HepG2 (cell line): Measurements from ENCODE around the gene TPRKB. TPM values are rescaled to one million over a fixed set of nuclear protein-coding genes. Genes with fewer than 3 reads are reported as not detected.

ENCODE experiments used
- ATAC-seq: fragments of 200-7000 bp; cut with Tn5 transposase; 3 replicates; pipeline ENCODE4 v1.9.1; 2020; ENCODE audit warnings: mild to moderate bottlenecking, moderate library complexity
- BruUV-seq: library from RNA; stranded (reverse); fragments of 400-500 nt; replicated peaks from 2 replicates; lab custom pipeline; 2021; lab: Mats Ljungman, UMichigan
- CTCF ChIA-PET: fragments of 300-600 bp; formaldehyde crosslinking; extraction: SDS; loops from one replicate; lab custom pipeline; 2021; ENCODE audit warnings: low total read pairs, inconsistent platforms, low intra/inter-chr PET ratio; lab: Yijun Ruan, JAX
- POLR2A ChIA-PET: fragments of 350-600 bp; sonication (Branson Sonifier 250); formaldehyde crosslinking; loops from one replicate; lab custom pipeline; 2020; ENCODE audit warnings: antibody characterized with exemption, inconsistent platforms; lab: Yijun Ruan, JAX
- DNase-seq: peaks from one replicate; pipeline ENCODE4 v3.0.0-alpha.2; 2015; ENCODE audit warnings: low spot score
- FAIRE-seq: peaks from 3 replicates; lab custom pipeline; 2011; peaks lifted over from hg19 to GRCh38; lab: Jason Lieb, UNC
- H2AFZ ChIP-seq: one replicate; pipeline ENCODE4 v1.6.1; 2011; ENCODE audit warnings: low read length, inconsistent platforms
- H3K27ac ChIP-seq: fragments of 300-600 bp; 3 replicates; pipeline ENCODE4 v1.8.0; 2011; ENCODE audit warnings: mixed run types, mild to moderate bottlenecking, mixed read lengths, low read length, inconsistent platforms; ENCODE audit not compliant: insufficient read depth; ENCODE audit errors: extremely low read length
- H3K27me3 ChIP-seq, 2 experiments: fragments of 200-600 bp in 1 of 2; 2 replicates in 1 of 2; 3 replicates in 1 of 2; pipeline versions ENCODE4 v1.6.0 to v1.8.0; 2011; ENCODE audit warnings: low read length in 2 of 2, mild to moderate bottlenecking in 2 of 2, moderate library complexity in 2 of 2, inconsistent platforms in 1 of 2; ENCODE audit not compliant: insufficient read depth in 2 of 2, control insufficient read depth in 1 of 2
- H3K36me3 ChIP-seq, 2 experiments: fragments of 200-600 bp in 1 of 2; replicated peaks in 1 of 2; 2 replicates in 1 of 2; 3 replicates in 1 of 2; pipeline versions ENCODE4 v1.5.1 to v1.8.0; 2011; ENCODE audit warnings: low read length in 2 of 2, inconsistent platforms in 1 of 2; ENCODE audit not compliant: insufficient read depth in 2 of 2, control insufficient read depth in 1 of 2
- H3K4me1 ChIP-seq: 2 replicates; pipeline ENCODE4 v1.5.1; 2012; ENCODE audit warnings: low read length, inconsistent platforms; ENCODE audit not compliant: insufficient read depth
- H3K4me2 ChIP-seq: 2 replicates; pipeline ENCODE4 v1.6.0; 2011; ENCODE audit warnings: low read depth, low read length, inconsistent platforms
- H3K4me3 ChIP-seq, 3 experiments: fragments of 200-600 bp in 1 of 3; sonication (generic), shearing (Covaris generic) in 1 of 3; replicated peaks in 1 of 3; 2 replicates each; pipeline ENCODE4 v1.5.1; 2011 to 2016; ENCODE audit warnings: low read length in 3 of 3, inconsistent platforms in 2 of 3, low read depth in 2 of 3, mild to moderate bottlenecking in 2 of 3, control low read depth in 1 of 3, mixed read lengths in 1 of 3; ENCODE audit not compliant: insufficient read depth in 1 of 3
- H3K79me2 ChIP-seq: one replicate; pipeline ENCODE4 v1.6.1; 2011; ENCODE audit warnings: low read length, inconsistent platforms; ENCODE audit not compliant: insufficient read depth
- H3K9ac ChIP-seq: 2 replicates; pipeline ENCODE4 v1.6.0; 2011; ENCODE audit warnings: mild to moderate bottlenecking, low read depth, low read length, inconsistent platforms; ENCODE audit not compliant: insufficient read depth
- H3K9me3 ChIP-seq: 2 replicates; pipeline ENCODE4 v1.5.1; 2012; ENCODE audit warnings: mild to moderate bottlenecking, low read length
- H4K20me1 ChIP-seq: 2 replicates; pipeline ENCODE4 v1.6.0; 2011; ENCODE audit warnings: inconsistent platforms, mild to moderate bottlenecking, low read length, moderate library complexity; ENCODE audit not compliant: insufficient read depth
- IRF2 ChIP-seq: IDR thresholded peaks from 2 replicates; pipeline ENCODE4 v1.6.1; 2018; ENCODE audit warnings: missing genetic modification reagents, missing compliant biosample characterization
- JUNB ChIP-seq: sonication (generic); formaldehyde crosslinking; IDR thresholded peaks from 2 replicates; pipeline ENCODE4 v1.8.0; 2022; ENCODE audit warnings: missing genetic modification reagents, mild to moderate bottlenecking, borderline replicate concordance
- REXO4 ChIP-seq: sonication (generic); formaldehyde crosslinking; IDR thresholded peaks from 2 replicates; pipeline ENCODE4 v1.8.0; 2022; ENCODE audit warnings: missing genetic modification reagents, mild to moderate bottlenecking, borderline replicate concordance
- SIX1 ChIP-seq: sonication (generic); formaldehyde crosslinking; IDR thresholded peaks from 2 replicates; pipeline ENCODE4 v1.4.0; 2020; ENCODE audit warnings: missing genetic modification reagents, borderline replicate concordance
- SKI ChIP-seq: fragments of 450-650 bp; IDR thresholded peaks from one replicate; pipeline ENCODE4 v1.6.1; 2018; ENCODE audit warnings: mild to moderate bottlenecking; ENCODE audit not compliant: partially characterized antibody
- SP4 ChIP-seq: sonication (generic); formaldehyde crosslinking; IDR thresholded peaks from 2 replicates; pipeline ENCODE4 v1.8.1; 2023; ENCODE audit warnings: mild to moderate bottlenecking, missing genetic modification reagents
- ZNF20 ChIP-seq: sonication (generic); formaldehyde crosslinking; IDR thresholded peaks from 2 replicates; pipeline ENCODE4 v1.4.0; 2020; ENCODE audit warnings: mild to moderate bottlenecking, moderate library complexity, missing genetic modification reagents
- ZNF329 ChIP-seq: sonication (generic); formaldehyde crosslinking; IDR thresholded peaks from 2 replicates; pipeline ENCODE4 v1.9.0; 2021; ENCODE audit warnings: low read depth, mild to moderate bottlenecking, missing genetic modification reagents
- WGBS: methylation state at CpG from one replicate; pipeline ENCODE4 v1.1.6; 2017; ENCODE audit warnings: low lambda C conversion rate; 5-methylcytosine and 5-hydroxymethylcytosine counted together
- in situ Hi-C: cut with HindIII; loops from 2 replicates; pipeline ENCODE4 v1.10.0; 2017; ENCODE audit warnings: low pct_unique_long_range_greater_than_20kb; ENCODE audit not compliant: extremely low pct_ligation_motif_present
- intact Hi-C: fragments of 100-400 bp; cut with micrococcal nuclease; formaldehyde crosslinking; loops from one replicate; pipeline ENCODE4 v1.10.0; 2022; ENCODE audit not compliant: unreplicated experiment
- polyA plus RNA-seq, 8 experiments: library from polyadenylated mRNA; depleted of rRNA in 3 of 8; stranded (reverse) in 7 of 8; unstranded in 1 of 8; fragments of >200 nt; fragmentation: Illumina TruSeq in 4 of 8; extraction: Trizol in 4 of 8; gene quantifications; 2 replicates each; pipeline versions ENCODE4 v1.2.1 to v1.2.3, GENCODE V29; 2011 to 2016; ENCODE audit warnings: low read depth in 4 of 8, missing spikeins in 1 of 8, mixed read lengths in 1 of 8; ENCODE audit not compliant: insufficient read depth in 1 of 8
- total RNA-seq, 5 experiments: library from RNA; depleted of rRNA; stranded (reverse); fragments of >200 nt; fragmentation: Illumina TruSeq; extraction: Trizol; gene quantifications; 2 replicates each; pipeline ENCODE4 v1.2.3, GENCODE V29; 2016; ENCODE audit warnings: low read depth in 1 of 5
- TF ChIP-seq, protein P1 (sequence below): sonication (generic); formaldehyde crosslinking; IDR thresholded peaks from 2 replicates; pipeline ENCODE4 v1.4.0; 2020; ENCODE audit warnings: missing genetic modification reagents
- TF ChIP-seq, protein P2 (sequence below): IDR thresholded peaks from 2 replicates; pipeline ENCODE4 v1.6.1; 2016; ENCODE audit warnings: missing compliant biosample characterization, missing genetic modification reagents, borderline replicate concordance

Gene TPRKB
- total and polyA plus RNA-seq, 2 of the 13 experiments (the other 11 are each of a cell fraction or from before 2014, with no cell fraction given): 32.0 to 58.0 TPM

DNA sequence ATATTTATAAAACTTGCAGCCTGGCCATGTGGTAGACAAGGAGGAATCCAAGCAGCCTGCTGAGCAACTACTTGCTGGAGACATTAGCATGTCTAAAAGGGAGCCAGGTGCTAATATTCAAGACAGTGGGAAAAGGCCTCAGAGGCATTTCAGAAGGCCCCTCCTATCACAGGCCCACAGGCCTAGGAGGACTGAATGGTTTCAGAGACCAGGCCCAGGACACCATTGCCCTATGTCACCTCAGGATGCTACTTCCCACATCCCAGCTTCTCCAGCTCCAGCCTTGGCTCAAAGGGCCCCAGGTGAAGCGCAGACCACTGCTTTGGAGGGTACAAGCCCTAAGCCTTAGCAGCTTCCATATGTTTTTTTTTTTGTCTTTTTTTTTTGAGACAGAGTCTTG lies 39.0 kb downstream of the TPRKB start:
- no peak for ATAC-seq
- Histone ChIP-seq H3K36me3 (no peaks in the 10 kb centered on the region), H3K9me3 (peaks cover 8% of the 10 kb centered on the region; the same call in 1 of the 2 replicates), H3K4me1 (peaks cover 19% of the 10 kb centered on the region)
- ChIA-PET POLR2A (no interaction called here), CTCF (no interaction called here)
- WGBS: 10% methylated on average over 1 of the region's 1 CpG
- intact Hi-C loops: no loop called here
- TF ChIP-seq ZNF20 (CRISPR knock-in tag): no peak
- no peak for TF ChIP-seq ZNF329 (CRISPR knock-in tag)
- TF ChIP-seq, protein P1, sequence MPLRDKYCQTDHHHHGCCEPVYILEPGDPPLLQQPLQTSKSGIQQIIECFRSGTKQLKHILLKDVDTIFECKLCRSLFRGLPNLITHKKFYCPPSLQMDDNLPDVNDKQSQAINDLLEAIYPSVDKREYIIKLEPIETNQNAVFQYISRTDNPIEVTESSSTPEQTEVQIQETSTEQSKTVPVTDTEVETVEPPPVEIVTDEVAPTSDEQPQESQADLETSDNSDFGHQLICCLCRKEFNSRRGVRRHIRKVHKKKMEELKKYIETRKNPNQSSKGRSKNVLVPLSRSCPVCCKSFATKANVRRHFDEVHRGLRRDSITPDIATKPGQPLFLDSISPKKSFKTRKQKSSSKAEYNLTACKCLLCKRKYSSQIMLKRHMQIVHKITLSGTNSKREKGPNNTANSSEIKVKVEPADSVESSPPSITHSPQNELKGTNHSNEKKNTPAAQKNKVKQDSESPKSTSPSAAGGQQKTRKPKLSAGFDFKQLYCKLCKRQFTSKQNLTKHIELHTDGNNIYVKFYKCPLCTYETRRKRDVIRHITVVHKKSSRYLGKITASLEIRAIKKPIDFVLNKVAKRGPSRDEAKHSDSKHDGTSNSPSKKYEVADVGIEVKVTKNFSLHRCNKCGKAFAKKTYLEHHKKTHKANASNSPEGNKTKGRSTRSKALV: no peak
- no peak for TF ChIP-seq SIX1
- TF ChIP-seq, protein P2, sequence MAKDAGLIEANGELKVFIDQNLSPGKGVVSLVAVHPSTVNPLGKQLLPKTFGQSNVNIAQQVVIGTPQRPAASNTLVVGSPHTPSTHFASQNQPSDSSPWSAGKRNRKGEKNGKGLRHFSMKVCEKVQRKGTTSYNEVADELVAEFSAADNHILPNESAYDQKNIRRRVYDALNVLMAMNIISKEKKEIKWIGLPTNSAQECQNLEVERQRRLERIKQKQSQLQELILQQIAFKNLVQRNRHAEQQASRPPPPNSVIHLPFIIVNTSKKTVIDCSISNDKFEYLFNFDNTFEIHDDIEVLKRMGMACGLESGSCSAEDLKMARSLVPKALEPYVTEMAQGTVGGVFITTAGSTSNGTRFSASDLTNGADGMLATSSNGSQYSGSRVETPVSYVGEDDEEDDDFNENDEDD: no peak
- no peak for TF ChIP-seq REXO4 (CRISPR knock-in tag)
- no peak for TF ChIP-seq SP4 (CRISPR knock-in tag)
- TF ChIP-seq SKI: no peak
- TF ChIP-seq JUNB: no peak
- TF ChIP-seq IRF2: no peak
- TF ChIP-seq, all 625 proteins: peak for 0
- DNase-seq (no peak), FAIRE-seq (no peak)
- Histone ChIP-seq H3K9ac (no peak overlapping the region), H3K4me3 (no peak overlapping the region), H3K27me3 (0 out of 5 replicates have a peak, but pooled peaks cover 0 to 3% of the 10 kb centered on the region in 2 experiments), H3K27ac (no peak overlapping the region), H2AFZ (no peak overlapping the region), H4K20me1 (no peaks in the 10 kb centered on the region), H3K4me2 (no peak overlapping the region), H3K79me2 (no peaks in the 10 kb centered on the region)
- BruUV-seq: no TSS peak
- in situ Hi-C loops: no loop called here
